GM19193 (cell line): Measurements from ENCODE around the gene TFCP2L1.

Source experiments
- POLR2A ChIP-seq: IDR thresholded peaks from 4 replicates; pipeline ENCODE4 v1.6.1; 2011; ENCODE audit not compliant: insufficient read depth, insufficient read length; ENCODE audit errors: extremely low read depth

TFCP2L1 gene

GRCh38 chr2:121298476-121298875 lies 13.5 kb upstream of the TFCP2L1 start:
- no peak for TF ChIP-seq POLR2A

GRCh38 chr2:121297217-121297830 lies 12.3 kb upstream of the TFCP2L1 start:
- TF ChIP-seq POLR2A = no peak

- TF ChIP-seq POLR2A = no peak
Observed at GRCh38 chr2:121295911-121296650, 11.1 kb upstream of the TFCP2L1 start.

GRCh38 chr2:121294881-121295840 lies 10.2 kb upstream of the TFCP2L1 start:
- TF ChIP-seq POLR2A = no peak

GRCh38 chr2:121293450-121294325 lies 8.7 kb upstream of the TFCP2L1 start:
- no peak for TF ChIP-seq POLR2A

GRCh38 chr2:121291251-121291580 lies 6.2 kb upstream of the TFCP2L1 start:
- no peak for TF ChIP-seq POLR2A

- TF ChIP-seq POLR2A = no peak
Observed at GRCh38 chr2:121289271-121289670, 4.3 kb upstream of the TFCP2L1 start.

GRCh38 chr2:121288454-121289231 lies 3.6 kb upstream of the TFCP2L1 start:
- no peak for TF ChIP-seq POLR2A

- TF ChIP-seq POLR2A = no peak
Observed at GRCh38 chr2:121287956-121288355, 3.0 kb upstream of the TFCP2L1 start.

- no peak for TF ChIP-seq POLR2A
Observed at GRCh38 chr2:121287146-121287798, 2.3 kb upstream of the TFCP2L1 start.

GRCh38 chr2:121286506-121286905 lies 1.5 kb upstream of the TFCP2L1 start:
- no peak for TF ChIP-seq POLR2A

- TF ChIP-seq POLR2A = no peak
Observed at GRCh38 chr2:121285926-121286325, 924 bp upstream of the TFCP2L1 start.
